ENCODE measurements around the gene HS6ST2.

DNA sequence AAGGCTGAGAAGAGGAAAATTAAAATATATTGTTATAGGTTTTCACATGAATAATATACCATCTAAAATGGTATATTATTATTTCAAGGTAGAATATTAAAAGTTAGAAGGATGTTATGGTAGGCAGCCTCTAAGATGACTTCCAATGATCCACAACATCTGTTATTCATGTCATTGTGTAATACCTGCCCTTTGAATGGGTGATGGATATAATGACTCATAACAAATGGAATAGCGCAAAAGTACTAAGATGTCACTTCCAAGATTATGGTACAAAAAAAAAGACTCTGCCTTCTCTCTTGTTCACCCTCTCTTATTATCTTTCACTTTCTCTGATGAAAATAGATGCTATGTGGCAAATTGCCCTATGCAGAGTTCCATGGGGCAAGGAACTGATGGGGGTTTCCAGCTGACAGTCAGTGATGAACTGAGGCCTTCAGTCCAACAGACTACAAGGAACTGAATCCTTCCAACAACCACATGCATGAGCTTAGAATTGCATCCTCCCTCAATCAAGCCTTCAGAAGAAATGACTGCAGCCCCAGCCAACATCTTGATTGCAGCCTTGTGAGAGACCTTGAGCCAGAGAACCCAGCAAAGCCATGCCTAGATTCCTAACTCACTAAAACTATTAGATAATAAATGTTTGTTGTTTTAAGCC lies 57.7 kb downstream of the HS6ST2 start:
- TF ChIP-seq, protein P1, sequence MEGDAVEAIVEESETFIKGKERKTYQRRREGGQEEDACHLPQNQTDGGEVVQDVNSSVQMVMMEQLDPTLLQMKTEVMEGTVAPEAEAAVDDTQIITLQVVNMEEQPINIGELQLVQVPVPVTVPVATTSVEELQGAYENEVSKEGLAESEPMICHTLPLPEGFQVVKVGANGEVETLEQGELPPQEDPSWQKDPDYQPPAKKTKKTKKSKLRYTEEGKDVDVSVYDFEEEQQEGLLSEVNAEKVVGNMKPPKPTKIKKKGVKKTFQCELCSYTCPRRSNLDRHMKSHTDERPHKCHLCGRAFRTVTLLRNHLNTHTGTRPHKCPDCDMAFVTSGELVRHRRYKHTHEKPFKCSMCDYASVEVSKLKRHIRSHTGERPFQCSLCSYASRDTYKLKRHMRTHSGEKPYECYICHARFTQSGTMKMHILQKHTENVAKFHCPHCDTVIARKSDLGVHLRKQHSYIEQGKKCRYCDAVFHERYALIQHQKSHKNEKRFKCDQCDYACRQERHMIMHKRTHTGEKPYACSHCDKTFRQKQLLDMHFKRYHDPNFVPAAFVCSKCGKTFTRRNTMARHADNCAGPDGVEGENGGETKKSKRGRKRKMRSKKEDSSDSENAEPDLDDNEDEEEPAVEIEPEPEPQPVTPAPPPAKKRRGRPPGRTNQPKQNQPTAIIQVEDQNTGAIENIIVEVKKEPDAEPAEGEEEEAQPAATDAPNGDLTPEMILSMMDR (IDR thresholded peaks at IDR 0.05; ENCODE audit: low read depth, low read length, poor library complexity, severe bottlenecking), result no peak
- no peak for TF ChIP-seq EZH2phosphoT487 (IDR thresholded peaks at IDR 0.05; ENCODE audit: borderline replicate concordance, low read length)

Data from DOHH2 (cell line).